ENCODE measurements around the gene ATP2B2. TPM values are rescaled to one million over a fixed set of nuclear protein-coding genes. Genes with fewer than 3 reads are reported as not detected.

Gene ATP2B2
- total RNA-seq, 2 donors from 2014 or later: 0.14 to 0.74 TPM

DNA sequence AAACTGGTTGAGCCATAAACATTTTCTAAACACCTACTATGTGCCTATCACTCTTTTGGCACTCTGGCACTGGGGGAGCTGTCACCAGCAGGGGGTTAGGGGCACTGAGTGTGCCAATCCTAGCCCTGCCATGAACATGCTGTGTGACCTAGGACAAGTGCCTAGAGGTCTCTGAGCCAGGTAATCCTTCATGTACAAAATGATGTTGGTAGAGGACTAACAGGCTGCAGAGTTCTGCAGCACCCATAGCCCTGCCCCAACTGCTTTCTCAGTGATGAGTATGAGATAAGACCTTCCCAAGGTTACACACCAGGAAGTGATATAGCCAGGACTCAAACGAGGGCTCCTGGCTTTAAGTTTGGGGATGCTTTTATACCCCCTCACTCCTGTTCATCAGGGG, 99.6 kb downstream of the ATP2B2 start:
- Histone ChIP-seq H3K27ac (no peak overlapping the region), H3K4me1 (replicated peaks) (no peaks in the 10 kb centered on the region), H3K9me3 (no peaks in the 10 kb centered on the region), H3K27me3 (replicated peaks; ENCODE audit: insufficient read depth) (no peaks in the 10 kb centered on the region), H3K36me3 (no peaks in the 10 kb centered on the region), H3K4me3 (no peak overlapping the region)
- intact Hi-C loops (cut with DNase I): no loop called here
- TF ChIP-seq POLR2AphosphoS5 (IDR thresholded peaks at IDR 0.05) (no peak), POLR2A (IDR thresholded peaks at IDR 0.05) (no peak)
- TF ChIP-seq, protein P1, sequence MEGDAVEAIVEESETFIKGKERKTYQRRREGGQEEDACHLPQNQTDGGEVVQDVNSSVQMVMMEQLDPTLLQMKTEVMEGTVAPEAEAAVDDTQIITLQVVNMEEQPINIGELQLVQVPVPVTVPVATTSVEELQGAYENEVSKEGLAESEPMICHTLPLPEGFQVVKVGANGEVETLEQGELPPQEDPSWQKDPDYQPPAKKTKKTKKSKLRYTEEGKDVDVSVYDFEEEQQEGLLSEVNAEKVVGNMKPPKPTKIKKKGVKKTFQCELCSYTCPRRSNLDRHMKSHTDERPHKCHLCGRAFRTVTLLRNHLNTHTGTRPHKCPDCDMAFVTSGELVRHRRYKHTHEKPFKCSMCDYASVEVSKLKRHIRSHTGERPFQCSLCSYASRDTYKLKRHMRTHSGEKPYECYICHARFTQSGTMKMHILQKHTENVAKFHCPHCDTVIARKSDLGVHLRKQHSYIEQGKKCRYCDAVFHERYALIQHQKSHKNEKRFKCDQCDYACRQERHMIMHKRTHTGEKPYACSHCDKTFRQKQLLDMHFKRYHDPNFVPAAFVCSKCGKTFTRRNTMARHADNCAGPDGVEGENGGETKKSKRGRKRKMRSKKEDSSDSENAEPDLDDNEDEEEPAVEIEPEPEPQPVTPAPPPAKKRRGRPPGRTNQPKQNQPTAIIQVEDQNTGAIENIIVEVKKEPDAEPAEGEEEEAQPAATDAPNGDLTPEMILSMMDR (IDR thresholded peaks at IDR 0.05): no peak
- DNase-seq (ENCODE audit: low spot score): no peak
- 30% methylated on average over 1 of the region's 1 CpG for whole genome bisulfite sequencing

- no peak overlapping the region for H3K27ac ChIP-seq
- intact Hi-C loops (cut with DNase I): no loop called here
- H3K4me3 ChIP-seq: no peak overlapping the region
- no peaks in the 10 kb centered on the region for H3K36me3 ChIP-seq
- no peaks in the 10 kb centered on the region for H3K9me3 ChIP-seq
- no peak for DNase-seq (ENCODE audit: low spot score)
- no peaks in the 10 kb centered on the region for H3K27me3 ChIP-seq (replicated peaks; ENCODE audit: insufficient read depth)
- H3K4me1 ChIP-seq (replicated peaks): no peaks in the 10 kb centered on the region
- no peak for TF ChIP-seq POLR2A (IDR thresholded peaks at IDR 0.05)
- WGBS: 85% methylated on average over 3 of the region's 3 CpGs
Observed at GRCh38 chr3:10404876-10405275, 100.5 kb downstream of the ATP2B2 start.

GRCh38 chr3:10404377-10404776, 101.0 kb downstream of the ATP2B2 start:
- H3K27ac ChIP-seq: no peak overlapping the region
- H3K4me3 ChIP-seq: no peak overlapping the region
- H3K9me3 ChIP-seq: no peaks in the 10 kb centered on the region
- TF ChIP-seq, protein P1 (IDR thresholded peaks at IDR 0.05): no peak
- TF ChIP-seq POLR2A (IDR thresholded peaks at IDR 0.05): no peak
- no peak for TF ChIP-seq POLR2AphosphoS5 (IDR thresholded peaks at IDR 0.05)
- no peaks in the 10 kb centered on the region for H3K27me3 ChIP-seq (replicated peaks; ENCODE audit: insufficient read depth)
- H3K36me3 ChIP-seq: no peaks in the 10 kb centered on the region
- H3K4me1 ChIP-seq (replicated peaks): no peaks in the 10 kb centered on the region
- 51% methylated on average over 4 of the region's 4 CpGs for WGBS
- no peak for DNase-seq (ENCODE audit: low spot score)
- intact Hi-C loops (cut with DNase I): no loop called here

- H3K27ac ChIP-seq: no peak overlapping the region
- intact Hi-C loops (cut with DNase I): no loop called here
- no peak overlapping the region for H3K4me3 ChIP-seq
- H3K9me3 ChIP-seq: no peaks in the 10 kb centered on the region
- TF ChIP-seq, protein P1 (IDR thresholded peaks at IDR 0.05): no peak
- TF ChIP-seq POLR2A (IDR thresholded peaks at IDR 0.05): no peak
- no peak for TF ChIP-seq POLR2AphosphoS5 (IDR thresholded peaks at IDR 0.05)
- no peaks in the 10 kb centered on the region for H3K4me1 ChIP-seq (replicated peaks)
- H3K36me3 ChIP-seq: no peaks in the 10 kb centered on the region
- 96% methylated on average over 14 of the region's 14 CpGs for WGBS
- no peaks in the 10 kb centered on the region for H3K27me3 ChIP-seq (replicated peaks; ENCODE audit: insufficient read depth)
- DNase-seq (ENCODE audit: low spot score): no peak
Observed at GRCh38 chr3:10401990-10402761, 103.2 kb downstream of the ATP2B2 start.

- H3K27ac ChIP-seq: no peak overlapping the region
- H3K27me3 ChIP-seq (replicated peaks; ENCODE audit: insufficient read depth): no peaks in the 10 kb centered on the region
- TF ChIP-seq, protein P1 (IDR thresholded peaks at IDR 0.05): no peak
- TF ChIP-seq POLR2A (IDR thresholded peaks at IDR 0.05) (no peak), POLR2AphosphoS5 (IDR thresholded peaks at IDR 0.05) (no peak)
- H3K4me1 ChIP-seq (replicated peaks): no peaks in the 10 kb centered on the region
- H3K9me3 ChIP-seq: no peaks in the 10 kb centered on the region
- intact Hi-C loops (cut with DNase I): no loop called here
- WGBS: 90% methylated on average over 12 of the region's 12 CpGs
- H3K4me3 ChIP-seq: no peak overlapping the region
- no peaks in the 10 kb centered on the region for H3K36me3 ChIP-seq
- no peak for DNase-seq (ENCODE audit: low spot score)
Observed at GRCh38 chr3:10400749-10401495, 104.5 kb downstream of the ATP2B2 start.
